B cell (primary cell): ENCODE data around the gene CFAP61. TPM values are rescaled to one million over a fixed set of nuclear protein-coding genes. Genes with fewer than 3 reads are reported as not detected.

Source experiments
- ATAC-seq: fragments of 200-7000 bp; cut with Tn5 transposase; one replicate; pipeline ENCODE4 v1.10.0; 2021; ENCODE audit warnings: low read depth, mild to moderate bottlenecking, moderate number of reproducible peaks, moderate library complexity
- CTCF ChIA-PET: fragments of 350-600 bp; sonication (Branson Sonifier 250); formaldehyde crosslinking; loops from one replicate; lab custom pipeline; 2021; ENCODE audit warnings: antibody characterized with exemption, inconsistent platforms; lab: Charles Lee
- POLR2A ChIA-PET: fragments of 350-600 bp; sonication (Branson Sonifier 250); formaldehyde crosslinking; loops from one replicate; lab custom pipeline; 2021; ENCODE audit warnings: antibody characterized with exemption; lab: Charles Lee
- DNase-seq: peaks from one replicate; pipeline ENCODE4 v3.0.0; 2013
- H2AFZ ChIP-seq: 2 replicates; pipeline ENCODE4 v1.6.1; 2012; ENCODE audit warnings: mild to moderate bottlenecking, low read depth, low read length; ENCODE audit not compliant: insufficient read depth, poor library complexity, severe bottlenecking
- H3K27ac ChIP-seq, 2 donors: 1 replicate in 1 of 2; 2 replicates in 1 of 2; pipeline ENCODE4 v1.5.1; 2012 to 2013; ENCODE audit warnings: low read length in 2 of 2, mild to moderate bottlenecking in 2 of 2, moderate library complexity in 1 of 2
- H3K27me3 ChIP-seq, 4 experiments: fragments of 200-600 bp in 1 of 4; sonication (generic) in 1 of 4; replicated peaks in 1 of 4; 1 replicate in 2 of 4; 2 replicates in 2 of 4; pipeline versions ENCODE4 v1.6.1 to v1.7.0; 2013 to 2016; ENCODE audit warnings: low read length in 3 of 4, mild to moderate bottlenecking in 2 of 4, mixed read lengths in 1 of 4, moderate library complexity in 1 of 4; ENCODE audit not compliant: insufficient read depth in 4 of 4, control insufficient read depth in 3 of 4; ENCODE audit errors: control extremely low read depth in 1 of 4
- H3K36me3 ChIP-seq, 2 experiments: replicated peaks in 1 of 2; 1 replicate in 1 of 2; 2 replicates in 1 of 2; pipeline versions ENCODE4 v1.6.1 to v1.7.1; 2013; ENCODE audit warnings: low read length in 1 of 2; ENCODE audit not compliant: insufficient read depth in 2 of 2, control insufficient read depth in 1 of 2; ENCODE audit errors: control extremely low read depth in 1 of 2, extremely low read depth in 1 of 2
- H3K4me1 ChIP-seq, 2 donors: fragments of 200-600 bp in 1 of 2; sonication (generic) in 1 of 2; 1 replicate in 1 of 2; 2 replicates in 1 of 2; pipeline versions ENCODE4 v1.5.1 to v1.6.1; 2013 to 2017; ENCODE audit warnings: low read length in 2 of 2; ENCODE audit not compliant: control insufficient read depth in 2 of 2, insufficient read depth in 2 of 2
- H3K4me2 ChIP-seq: replicated peaks from 2 replicates; pipeline ENCODE3; 2012; ENCODE audit warnings: mild to moderate bottlenecking, low read depth, low read length; ENCODE audit not compliant: poor library complexity, severe bottlenecking
- H3K4me3 ChIP-seq, 5 experiments: fragments of 200-600 bp in 1 of 5; sonication (generic) in 1 of 5; 1 replicate in 3 of 5; 2 replicates in 2 of 5; pipeline versions ENCODE4 v1.5.1 to v1.7.0; 2011 to 2016; ENCODE audit warnings: low read length in 4 of 5, mild to moderate bottlenecking in 4 of 5, low read depth in 2 of 5, control low read depth in 1 of 5, moderate library complexity in 1 of 5; ENCODE audit not compliant: insufficient read depth in 1 of 5; ENCODE audit errors: control extremely low read depth in 1 of 5, extremely low read depth in 1 of 5
- H3K79me2 ChIP-seq: fragments of 200-600 bp; sonication (generic); one replicate; pipeline ENCODE4 v1.6.0; 2016; ENCODE audit warnings: low read length; ENCODE audit not compliant: control insufficient read depth, insufficient read depth
- H3K9ac ChIP-seq: fragments of 200-600 bp; sonication (generic); 2 replicates; pipeline ENCODE4 v1.6.1; 2017; ENCODE audit warnings: mild to moderate bottlenecking, low read length, moderate library complexity
- H3K9me3 ChIP-seq, 3 donors: one replicate each; pipeline versions ENCODE4 v1.6.1 to v1.7.1; 2013; ENCODE audit warnings: low read length in 2 of 3; ENCODE audit not compliant: control insufficient read depth in 2 of 3, insufficient read depth in 1 of 3; ENCODE audit errors: control extremely low read depth in 1 of 3
- H4K20me1 ChIP-seq: 2 replicates; pipeline ENCODE4 v1.6.0; 2012; ENCODE audit warnings: mild to moderate bottlenecking, low read length; ENCODE audit not compliant: insufficient read depth, control insufficient read depth, poor library complexity, severe bottlenecking
- H3K27ac Mint-ChIP-seq: one replicate; pipeline ENCODE4 v1.8.0; 2021; ENCODE audit warnings: mixed read lengths
- H3K27me3 Mint-ChIP-seq: one replicate; pipeline ENCODE4 v1.8.0; 2021; ENCODE audit warnings: mixed read lengths
- H3K4me1 Mint-ChIP-seq: one replicate; pipeline ENCODE4 v1.8.0; 2021; ENCODE audit warnings: mixed read lengths
- H3K4me3 Mint-ChIP-seq: one replicate; pipeline ENCODE4 v1.8.0; 2021; ENCODE audit warnings: mixed read lengths
- H3K9me3 Mint-ChIP-seq: one replicate; pipeline ENCODE4 v1.8.0; 2022; ENCODE audit warnings: mixed read lengths; ENCODE audit not compliant: insufficient read depth
- CTCF ChIP-seq: fragments of 200-600 bp; IDR thresholded peaks from one replicate; pipeline ENCODE4 v1.8.0; 2022; ENCODE audit warnings: antibody characterized with exemption, mild to moderate bottlenecking
- EZH2 ChIP-seq: IDR thresholded peaks from 2 replicates; pipeline ENCODE4 v1.6.1; 2012; ENCODE audit warnings: borderline replicate concordance, low read depth, mild to moderate bottlenecking, moderate library complexity, low read length; ENCODE audit not compliant: insufficient read depth, poor library complexity, severe bottlenecking
- WGBS: methylation state at CpG from one replicate; pipeline ENCODE4 v1.1.5; 2013; ENCODE audit warnings: missing lambda C conversion rate; ENCODE audit not compliant: insufficient coverage; 5-methylcytosine and 5-hydroxymethylcytosine counted together
- intact Hi-C: fragments of 100-400 bp; cut with micrococcal nuclease; formaldehyde crosslinking; loops from one replicate; pipeline ENCODE4 v1.10.0; 2022
- polyA plus RNA-seq: library from polyadenylated mRNA; depleted of rRNA; stranded (reverse); fragments of >200 nt; gene quantifications from 2 replicates; pipeline ENCODE4 v1.2.3, GENCODE V29; 2012
- total RNA-seq, 2 donors: library from RNA; stranded (reverse); fragments of 120-200 nt in 1 of 2; gene quantifications; 1 replicate in 1 of 2; 2 replicates in 1 of 2; pipeline versions ENCODE4 v1.2.3 to v1.2.4, GENCODE V29; 2013 to 2022

The CFAP61 gene
- total and polyA plus RNA-seq, 2 donors (not counting 1 experiment from before 2014, with no cell fraction given): not detected

GRCh38 chr20:20130399-20130798 is 78.1 kb downstream of the CFAP61 start:
- Mint-ChIP-seq H3K27me3 (peaks cover 27% of the 10 kb centered on the region), H3K27ac (no peak overlapping the region), H3K4me3 (no peak overlapping the region), H3K9me3 (peaks cover 10% of the 10 kb centered on the region), H3K4me1 (no peaks in the 10 kb centered on the region)
- Histone ChIP-seq H3K27me3 (peaks cover 0 to 4% (median 2%) of the 10 kb centered on the region in 4 experiments), H3K27ac (no peak overlapping the region), H4K20me1 (no peaks in the 10 kb centered on the region), H3K9me3 (peaks cover 0 to 16% (median 0%) of the 10 kb centered on the region in 3 donors), H3K4me1 (no peaks in the 10 kb centered on the region), H3K36me3 (no peaks in the 10 kb centered on the region), H2AFZ (no peak overlapping the region), H3K4me2 (no peak overlapping the region), H3K4me3 (no peak overlapping the region), H3K9ac (no peak overlapping the region), H3K79me2 (no peaks in the 10 kb centered on the region)
- no peak for DNase-seq
- ChIA-PET CTCF (interaction anchor here (1.3 kb wide), 1 partner anchor 463 kb away, joined by 3 read pairs; no protein-coding TSS in a partner anchor), POLR2A (no interaction called here)
- TF ChIP-seq CTCF (no peak), EZH2 (no peak)
- intact Hi-C loops: no loop called here
- no peak for ATAC-seq

DNA sequence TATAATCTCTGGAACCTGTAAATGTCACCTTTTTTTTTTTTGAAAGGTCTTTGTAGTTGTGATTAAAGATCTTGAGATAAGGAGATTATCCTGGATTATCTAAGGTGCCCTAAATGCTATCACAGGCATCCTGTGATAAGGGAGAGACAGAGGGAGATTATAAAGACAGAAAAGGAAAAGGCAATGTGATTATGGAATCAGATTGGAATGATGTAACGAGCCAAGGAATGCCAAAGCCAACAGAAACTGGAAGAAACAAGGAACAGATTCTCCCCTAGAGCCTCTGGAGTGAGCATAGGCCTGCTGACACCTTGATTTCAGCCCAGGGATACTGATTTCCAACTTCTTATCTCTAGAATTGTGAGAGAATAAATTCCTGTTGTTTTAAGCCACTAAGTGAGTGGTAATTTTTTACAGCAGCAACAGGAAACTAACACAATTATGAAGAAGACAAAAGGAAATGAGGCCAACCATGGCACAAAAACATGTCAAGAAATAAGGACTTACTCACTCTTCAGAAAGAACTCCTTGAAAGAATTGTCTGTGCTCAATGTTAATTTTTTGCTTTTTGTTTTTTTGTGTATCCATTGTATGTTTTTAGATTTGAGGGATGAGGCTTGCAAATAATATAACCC is 82.7 kb downstream of the CFAP61 start:
- Mint-ChIP-seq H3K27me3 (peaks cover 8% of the 10 kb centered on the region), H3K27ac (no peak overlapping the region), H3K4me1 (no peaks in the 10 kb centered on the region), H3K9me3 (peaks cover 3% of the 10 kb centered on the region), H3K4me3 (no peak overlapping the region)
- intact Hi-C loops: no loop called here
- Histone ChIP-seq H3K4me2 (no peak overlapping the region), H4K20me1 (no peaks in the 10 kb centered on the region), H3K27me3 (peaks cover 0 to 5% (median 2%) of the 10 kb centered on the region in 4 experiments), H3K79me2 (no peaks in the 10 kb centered on the region), H3K9me3 (peaks cover 0 to 19% (median 3%) of the 10 kb centered on the region in 3 donors), H3K27ac (no peak overlapping the region), H3K36me3 (no peaks in the 10 kb centered on the region), H3K9ac (no peak overlapping the region), H3K4me3 (no peak overlapping the region), H3K4me1 (no peaks in the 10 kb centered on the region), H2AFZ (no peak overlapping the region)
- ChIA-PET CTCF (no interaction called here), POLR2A (no interaction called here)
- TF ChIP-seq EZH2 (no peak), CTCF (no peak)
- DNase-seq: no peak
- no CpG with 5 or more reads among the region's 1 CpG for WGBS
- ATAC-seq: no peak
